Left forelimb (tissue), 1 donor: Measurements from ENCODE around the gene MRPL38.

ENCODE experiments used
- DNase-seq: peaks from one replicate; pipeline ENCODE4 v3.0.0-alpha.2; 2018; ENCODE audit warnings: low spot score

MRPL38 gene

DNA sequence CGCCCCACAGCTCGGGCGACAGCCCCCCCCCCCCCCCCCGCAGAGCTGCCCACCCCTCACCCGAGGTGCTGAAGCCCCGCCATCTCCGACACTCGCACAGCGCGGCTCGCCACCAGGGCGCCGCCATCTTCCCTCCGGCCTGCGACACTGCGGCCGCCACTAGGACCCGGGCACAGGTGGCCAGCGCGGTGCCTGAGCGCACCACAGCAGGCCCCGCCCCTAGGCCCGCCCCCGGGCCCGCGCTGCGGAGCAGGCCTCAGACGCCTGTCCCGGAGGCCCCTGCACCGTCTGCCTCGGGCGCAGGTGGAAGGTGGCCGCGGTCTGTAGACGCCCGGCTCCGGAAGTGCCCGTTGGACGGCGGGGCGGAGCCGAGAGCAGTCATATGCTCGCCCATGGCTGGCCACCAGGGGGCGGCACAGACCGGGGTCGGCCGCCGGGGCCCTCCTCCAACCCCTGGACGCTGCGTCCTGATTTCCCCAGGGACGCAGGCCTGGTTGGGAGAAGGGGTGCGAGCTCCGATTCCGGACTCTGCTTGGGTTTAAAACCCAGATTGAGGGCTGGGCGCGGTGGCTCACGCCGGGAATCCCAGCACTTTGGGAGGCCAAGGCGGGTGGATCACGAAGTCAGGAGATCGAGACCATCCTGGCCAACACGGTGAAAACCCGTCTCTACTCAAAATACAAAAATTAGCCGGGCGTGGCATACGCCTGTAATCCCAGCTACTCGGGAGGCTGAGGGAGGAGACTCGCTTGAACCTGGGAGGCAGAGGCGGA, at the start of gene MRPL38:
Gene MRPL38 (minus strand): TSS at position 136 of the 773 bp plus-strand sequence. CDS start 9 bp downstream, at position 127.
- peak; percentile 95 for DNase-seq

DNA sequence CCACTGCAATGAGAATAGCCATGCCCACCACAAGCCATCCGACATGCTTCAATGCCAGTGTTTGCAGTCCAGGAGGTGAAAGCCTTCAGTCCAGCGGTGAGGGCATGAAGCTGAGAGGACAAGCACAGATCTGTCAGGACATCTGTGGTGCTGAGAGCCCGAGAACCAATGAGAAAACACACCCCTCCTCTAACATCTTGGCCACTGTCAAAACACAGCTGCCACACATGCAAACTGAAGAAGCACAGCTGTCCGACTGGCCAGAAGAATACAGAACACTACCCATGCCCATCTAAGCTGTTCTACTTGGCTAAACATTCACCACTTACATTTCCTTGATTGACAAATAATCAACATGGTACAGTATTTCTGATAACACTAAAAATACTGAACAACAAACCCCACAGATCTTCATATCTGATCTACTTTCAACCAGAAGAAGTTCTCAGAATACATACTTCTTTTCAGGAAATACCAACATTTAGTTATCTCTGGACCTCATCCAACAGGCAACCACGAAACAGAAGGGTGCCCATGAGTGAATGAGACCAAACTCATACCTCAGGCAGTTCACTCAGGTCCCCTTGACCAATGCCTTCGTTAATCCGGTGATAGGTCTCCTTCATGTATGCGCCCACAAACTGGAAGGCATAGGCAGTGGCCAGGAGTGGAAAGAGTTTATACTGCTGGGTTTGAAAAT, 46.3 kb upstream of the MRPL38 start:
- DNase-seq, result no peak

DNA sequence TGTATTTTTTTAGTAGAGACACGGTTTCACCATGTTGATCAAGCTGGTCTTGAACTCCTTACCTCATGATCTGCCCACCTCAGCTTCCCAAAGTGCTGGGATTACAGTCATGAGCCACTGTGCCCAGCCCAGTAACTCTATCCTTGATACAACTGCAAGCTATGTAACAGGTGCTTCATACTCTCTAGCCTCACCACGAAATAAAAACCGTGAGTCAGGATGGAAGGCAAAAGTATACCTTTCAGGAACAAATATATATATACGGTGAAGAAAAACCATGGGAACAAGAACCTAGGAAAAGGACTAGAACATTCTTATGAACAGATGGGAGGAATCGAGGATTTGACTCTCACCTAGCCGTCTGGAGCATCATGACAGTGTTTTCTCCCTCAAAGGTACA, 45.7 kb upstream of the MRPL38 start:
- no peak for DNase-seq

DNA sequence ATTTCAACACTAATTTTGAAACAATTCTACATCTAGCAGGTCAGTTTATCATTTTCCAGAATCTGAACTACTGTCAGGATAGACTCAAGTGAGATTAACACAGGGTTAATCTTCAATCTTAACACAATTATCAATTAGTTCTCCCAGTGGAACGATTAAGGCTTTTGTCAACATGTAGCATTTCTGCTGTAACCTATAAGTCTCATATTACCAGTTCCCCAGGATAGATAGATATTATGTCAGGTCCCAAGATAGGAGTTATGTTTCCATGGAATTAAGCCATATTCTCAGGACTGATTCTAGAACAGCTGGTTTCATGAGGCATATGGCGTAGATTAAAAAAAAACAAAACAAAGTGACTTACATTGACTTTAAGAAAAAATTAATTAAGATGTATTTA, 40.5 kb upstream of the MRPL38 start:
- no peak for DNase-seq

DNA sequence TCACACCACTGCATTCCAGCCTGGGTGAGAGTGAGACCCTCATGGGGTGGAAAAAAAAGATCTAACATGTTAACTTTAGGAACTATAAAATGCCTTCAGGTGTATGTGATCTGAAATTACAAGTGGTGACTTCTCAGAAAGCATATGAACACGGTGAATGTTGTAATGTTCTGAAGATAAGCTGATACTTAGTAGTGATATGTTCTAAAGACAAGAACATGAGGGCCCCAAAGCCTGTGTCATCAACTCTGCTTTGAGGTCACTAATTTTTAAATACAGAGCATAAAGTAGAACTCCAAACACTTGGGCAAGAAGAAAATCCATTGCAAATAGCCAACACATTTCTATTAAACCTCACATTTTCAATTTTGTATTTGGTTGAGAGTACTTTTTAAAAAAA, 38.8 kb upstream of the MRPL38 start:
- DNase-seq, result no peak

DNA sequence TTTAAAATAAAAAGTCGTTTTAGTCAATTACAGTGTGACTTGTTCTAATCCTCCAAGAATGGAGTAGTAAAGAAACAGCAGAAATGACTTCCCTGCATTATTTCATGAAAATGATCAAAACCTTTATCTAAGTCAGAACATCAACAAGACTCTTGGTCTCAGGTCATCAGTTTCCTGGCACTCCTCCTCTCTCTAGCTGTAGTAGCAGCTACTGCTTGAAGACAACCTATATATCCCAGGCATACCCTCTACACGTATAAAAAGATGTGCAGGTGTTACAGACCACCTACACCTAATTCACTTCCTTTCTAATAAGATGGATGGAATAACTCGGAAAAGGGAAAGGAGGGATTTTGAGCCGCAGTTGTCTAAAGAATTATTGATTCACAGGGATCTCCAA, 37.8 kb upstream of the MRPL38 start:
- no peak for DNase-seq

DNA sequence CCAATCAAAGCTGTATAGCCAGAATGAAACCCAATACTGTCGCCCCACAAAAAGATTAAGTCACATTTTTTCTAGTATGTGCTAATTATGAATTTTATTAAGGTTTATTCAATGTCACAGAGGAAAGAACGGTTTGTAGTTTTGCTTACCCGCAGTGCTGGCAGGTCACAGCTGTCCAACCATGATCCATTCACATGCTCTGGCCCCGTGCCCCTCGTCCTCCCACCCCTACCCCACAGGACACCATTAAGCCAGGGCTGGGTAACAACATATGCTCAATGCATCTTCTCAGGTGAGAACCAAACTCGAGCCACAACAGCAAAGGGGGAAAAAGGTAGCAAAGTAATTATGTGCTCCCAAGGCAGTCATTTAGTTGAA, 36.7 kb upstream of the MRPL38 start:
- no peak for DNase-seq

DNA sequence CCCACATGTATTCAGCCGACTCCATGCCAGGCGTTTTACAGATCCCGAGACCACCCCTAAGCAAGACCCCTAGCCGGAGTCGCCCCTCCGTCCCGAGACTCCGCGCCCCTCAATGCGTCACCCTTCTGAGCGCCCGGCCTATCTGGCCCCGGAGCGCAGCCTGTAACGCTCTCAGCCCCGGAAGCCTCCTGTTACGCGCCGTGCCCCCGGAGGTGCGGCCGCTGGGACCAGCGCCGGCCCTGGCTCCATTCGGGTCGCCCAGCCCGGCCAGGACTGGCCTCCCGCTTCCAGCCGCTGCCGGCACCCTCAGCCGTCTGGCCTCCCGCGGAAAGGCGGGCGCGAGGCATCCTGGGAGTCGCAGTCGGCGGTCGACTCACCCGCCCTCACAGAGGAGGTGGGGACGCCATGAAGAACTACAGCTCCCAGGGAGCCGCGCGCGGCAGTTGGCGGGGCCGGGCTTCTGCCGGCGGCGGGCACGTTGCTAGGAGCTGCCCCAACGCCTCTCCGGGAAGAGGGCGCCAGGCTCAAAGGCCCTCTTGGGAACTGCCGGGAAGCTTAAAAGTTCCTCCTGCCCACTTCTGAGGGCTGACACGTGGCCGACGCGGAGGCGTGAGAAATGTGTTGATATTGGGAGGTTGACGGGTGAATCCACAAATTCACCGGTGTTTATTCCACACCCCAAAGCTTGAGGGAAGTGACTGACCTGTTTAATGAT, 36.2 kb upstream of the MRPL38 start, which contains the start of gene FBF1:
Gene FBF1 (minus strand): TSS at position 316 of the 715 bp plus-strand sequence. CDS start 2,893 bp downstream, outside the sequence.
- DNase-seq, result peak; percentile 94

DNA sequence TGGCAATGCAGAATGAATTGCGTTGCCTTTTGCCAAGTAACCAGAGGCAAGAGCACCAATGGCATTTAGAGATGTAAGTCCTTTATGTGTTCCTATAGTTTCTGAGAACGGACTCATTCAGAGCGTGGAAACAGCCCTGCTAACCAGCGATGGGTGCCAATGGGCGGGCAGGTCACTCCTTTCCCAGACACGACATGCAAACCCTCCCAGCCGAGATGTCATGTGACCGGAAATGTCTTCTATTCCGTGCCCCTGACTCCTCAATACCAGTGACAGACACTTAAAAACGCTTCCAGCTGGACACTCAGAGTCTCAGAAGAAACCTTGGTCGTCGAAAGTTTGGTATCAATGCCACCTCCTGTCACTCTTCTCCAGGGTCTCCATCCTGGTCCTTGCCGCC, 33.0 kb upstream of the MRPL38 start:
- no peak for DNase-seq

DNA sequence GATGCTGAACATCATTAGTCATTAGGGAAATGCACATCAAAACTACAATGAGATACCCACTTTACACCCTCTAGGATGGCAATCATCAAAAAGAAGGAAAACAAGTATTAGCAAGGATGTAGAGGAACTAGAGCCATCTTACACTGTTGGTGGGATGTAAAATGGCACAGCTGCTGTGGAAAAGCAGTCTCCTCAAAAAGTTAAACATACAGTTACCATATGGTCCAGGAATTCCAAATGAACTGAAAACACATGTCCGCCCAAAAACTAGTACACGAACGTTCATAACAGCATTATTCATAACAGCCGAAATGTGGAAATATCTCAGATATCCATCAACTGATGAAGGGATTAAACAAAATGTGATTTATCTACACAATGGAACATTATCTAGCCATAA, 29.1 kb upstream of the MRPL38 start:
- DNase-seq, result no peak

DNA sequence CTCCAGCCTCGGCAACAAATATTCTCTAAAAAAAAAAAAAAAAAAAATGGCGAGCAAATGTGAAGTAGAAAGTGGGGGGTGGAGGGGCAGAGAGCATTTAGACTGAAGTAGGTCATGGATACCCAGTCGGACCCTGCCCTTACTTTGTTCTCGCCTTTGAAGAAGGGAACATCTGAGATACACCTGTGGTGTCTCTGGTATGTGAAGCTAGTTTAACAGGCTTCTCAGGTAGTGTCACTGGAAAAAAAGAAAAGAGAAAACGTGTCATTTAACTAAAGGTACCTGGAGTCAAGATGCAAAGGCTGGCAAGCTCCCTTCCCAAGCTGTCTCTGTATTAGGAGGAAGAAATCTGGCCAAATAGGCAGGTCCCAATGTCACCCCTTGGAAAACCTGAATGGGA, 28.2 kb upstream of the MRPL38 start:
- no peak for DNase-seq

DNA sequence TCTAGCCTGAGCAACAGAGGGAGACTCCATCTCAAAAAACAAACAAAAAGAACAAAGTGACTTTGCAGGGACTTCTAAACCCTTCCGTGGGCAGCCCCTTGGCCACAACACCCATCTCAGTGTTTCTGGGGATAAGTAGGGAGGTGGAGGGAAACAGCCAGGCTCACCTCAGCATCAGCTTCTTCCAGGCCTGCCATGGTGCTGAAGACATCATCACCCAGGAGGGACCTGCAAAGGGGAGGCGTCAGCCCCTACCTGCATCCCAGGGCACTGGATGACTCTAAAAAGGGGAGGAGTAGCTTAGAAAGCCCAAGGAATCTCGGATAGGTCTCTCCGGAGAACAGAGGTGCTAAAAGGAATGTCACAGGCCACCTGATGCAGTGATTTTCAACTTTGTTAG, 26.4 kb upstream of the MRPL38 start:
- DNase-seq, result no peak

DNA sequence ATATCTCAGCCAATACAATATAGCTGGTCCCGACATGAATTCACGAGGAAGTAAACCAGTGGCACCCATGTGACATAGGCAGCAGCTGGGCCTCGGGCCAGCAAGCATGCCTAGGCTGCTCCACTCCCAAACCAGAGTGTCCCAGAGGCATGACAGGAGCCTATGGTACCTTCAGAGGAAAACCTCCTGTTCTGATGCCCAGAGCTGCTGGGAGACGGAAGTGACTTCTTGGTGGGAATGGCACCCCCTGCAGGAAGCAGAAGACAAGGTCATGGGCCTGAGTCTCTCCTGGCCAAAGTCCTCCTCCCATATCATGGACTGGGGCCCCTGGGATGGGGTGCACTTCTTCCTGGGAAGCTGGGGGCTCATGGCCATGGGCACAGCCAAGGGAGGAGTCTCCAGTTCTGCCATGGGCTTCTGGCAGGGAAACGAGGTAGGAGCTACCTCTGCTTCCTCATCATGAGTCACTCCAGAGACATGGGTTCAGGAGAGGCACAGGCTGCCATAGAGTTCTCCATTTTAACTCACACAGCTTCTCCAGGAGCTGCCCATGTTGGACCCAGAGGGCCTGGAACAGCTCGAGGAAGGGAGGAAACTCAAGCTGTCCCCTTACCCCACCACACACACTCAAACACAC, 22.7 kb upstream of the MRPL38 start:
- no peak for DNase-seq

DNA sequence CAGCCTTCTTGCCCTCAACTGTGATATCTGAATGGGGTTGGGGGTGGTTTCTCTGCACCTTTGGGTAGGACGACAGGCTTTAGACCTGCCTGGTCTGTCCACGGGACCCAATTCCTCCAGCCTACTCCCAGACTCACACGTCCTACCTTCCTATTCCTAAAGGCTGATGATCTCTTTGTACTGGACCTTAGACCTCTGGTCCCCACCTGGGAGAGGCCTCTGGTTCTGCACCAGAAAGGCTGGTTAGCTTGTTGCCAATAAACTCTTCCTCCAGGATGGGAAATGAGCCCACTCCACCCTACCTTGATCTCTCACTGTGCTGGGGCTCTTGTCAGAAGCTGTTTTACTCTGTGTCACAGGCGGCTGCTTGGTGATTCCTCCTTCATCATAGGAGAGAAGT, 21.8 kb upstream of the MRPL38 start:
- no peak for DNase-seq

DNA sequence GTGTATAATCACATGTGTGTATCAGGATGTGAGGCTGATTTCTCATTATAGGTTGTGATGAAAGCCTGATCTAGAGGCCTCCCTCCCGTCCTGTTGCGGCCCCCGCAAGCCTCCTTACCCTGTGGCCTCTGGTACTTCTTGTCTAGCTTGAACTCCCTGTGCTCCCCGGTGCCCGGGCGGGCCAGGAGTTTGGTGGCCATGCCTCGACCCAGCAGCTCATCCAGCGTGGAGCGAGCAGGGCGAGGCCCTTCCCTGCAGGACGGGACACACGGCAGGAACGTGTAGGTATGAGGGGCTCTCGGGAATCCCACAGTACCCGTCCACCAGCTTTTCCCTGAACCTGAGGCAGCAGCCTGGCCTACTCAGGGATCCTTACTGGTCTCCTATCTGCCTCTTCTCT, 21.2 kb upstream of the MRPL38 start:
- DNase-seq, result no peak

DNA sequence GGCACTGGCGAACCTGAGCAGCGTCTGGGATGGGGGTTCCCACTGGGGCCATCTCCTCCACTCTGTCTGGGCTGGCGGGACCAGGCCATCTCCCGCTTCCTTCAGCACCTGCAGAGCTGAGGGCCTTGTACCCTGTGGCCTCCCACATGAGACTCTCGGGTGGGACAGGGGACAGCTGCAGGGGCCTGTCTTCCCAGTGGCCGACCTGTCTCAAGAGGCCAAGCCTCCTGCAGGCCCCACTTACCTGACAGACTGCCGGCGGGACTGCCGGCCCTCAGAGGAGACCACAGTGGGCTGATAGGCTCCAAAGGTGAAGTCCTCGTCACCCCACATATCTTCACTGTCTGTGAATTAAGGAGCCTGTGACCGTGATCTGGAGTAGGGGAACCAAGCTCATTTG, 20.4 kb upstream of the MRPL38 start:
- no peak for DNase-seq

DNA sequence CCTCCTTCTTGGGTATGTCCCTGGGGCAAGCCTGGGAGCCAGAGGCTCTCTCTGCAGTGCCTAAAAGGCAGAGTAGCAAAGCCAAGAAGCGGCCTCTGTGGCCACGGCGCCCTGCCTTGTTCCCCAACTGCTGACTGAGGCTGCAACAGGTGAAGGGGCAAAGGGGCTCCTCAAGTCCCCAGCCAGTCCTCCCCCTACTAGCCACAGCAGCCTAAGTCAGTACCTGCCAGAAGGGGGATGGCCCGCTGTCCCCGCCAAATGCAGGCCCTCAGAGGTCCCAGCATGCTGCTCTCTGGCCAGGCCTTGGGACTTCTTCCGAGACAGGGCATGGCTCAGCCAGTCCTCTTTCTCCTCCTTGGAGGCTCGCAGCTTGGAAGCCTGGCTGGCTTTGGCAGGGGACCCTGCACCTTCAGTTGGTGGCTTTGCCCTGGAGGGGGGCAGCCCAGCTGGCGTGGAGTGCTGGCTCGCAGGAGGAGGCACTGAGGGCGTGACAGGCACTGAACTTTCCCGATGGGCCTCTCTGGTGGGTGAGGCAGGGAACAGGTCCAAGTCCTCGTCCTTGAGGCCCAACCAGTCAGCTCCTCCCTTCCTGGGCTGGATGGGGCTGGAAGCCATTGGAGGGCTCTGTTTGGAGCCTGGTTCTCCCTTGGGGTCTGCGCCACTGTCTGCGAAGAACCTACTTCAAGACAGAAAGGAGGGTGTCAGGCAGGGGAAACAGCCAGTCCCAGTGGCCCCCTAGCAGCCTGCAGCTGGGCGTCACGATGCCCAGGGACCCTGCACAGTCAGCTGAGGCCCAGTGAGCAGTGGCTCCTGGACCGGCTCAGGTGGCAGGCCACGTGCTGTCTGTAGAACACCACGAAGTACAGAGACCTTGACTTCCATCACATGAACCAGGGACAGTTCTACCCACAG, 18.5 kb upstream of the MRPL38 start:
- no peak for DNase-seq

DNA sequence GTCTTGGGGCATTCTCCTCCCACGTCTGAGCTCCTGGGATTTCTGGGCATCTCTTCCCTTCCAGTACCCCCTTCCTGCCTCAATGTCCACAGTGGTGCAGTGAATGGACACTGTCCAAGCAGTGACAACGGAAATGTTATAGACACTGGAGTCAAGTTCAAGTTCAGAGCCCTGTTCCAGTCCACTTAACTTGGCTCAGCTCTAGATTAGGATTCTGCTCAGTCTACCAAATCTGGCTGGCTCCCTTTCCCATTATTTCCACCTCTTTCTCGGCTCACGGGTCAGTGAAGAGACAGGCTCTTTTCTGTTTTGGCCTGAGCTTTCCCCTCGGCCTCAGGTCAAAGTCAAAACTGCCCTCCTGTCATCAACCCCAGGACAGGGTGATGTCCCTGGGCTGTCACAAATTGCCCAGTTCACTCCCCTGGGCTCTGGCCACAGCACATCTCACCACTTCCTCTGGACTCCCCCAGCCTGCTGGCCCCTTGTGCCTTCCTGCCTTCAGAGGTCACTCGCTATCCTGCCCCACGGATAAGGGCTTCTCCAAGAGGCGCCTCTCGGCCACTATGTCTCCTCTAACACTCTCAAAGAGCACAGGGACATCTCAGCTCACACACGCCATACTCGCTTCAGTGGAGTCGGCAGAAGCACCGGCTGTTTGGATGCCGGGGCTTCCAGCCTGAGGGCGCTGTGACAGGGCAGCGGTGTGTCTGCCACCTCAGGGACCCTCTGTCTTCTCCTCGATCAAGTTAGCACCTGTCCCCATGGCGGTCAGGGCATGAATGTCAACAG, 17.7 kb upstream of the MRPL38 start:
- no peak for DNase-seq

DNA sequence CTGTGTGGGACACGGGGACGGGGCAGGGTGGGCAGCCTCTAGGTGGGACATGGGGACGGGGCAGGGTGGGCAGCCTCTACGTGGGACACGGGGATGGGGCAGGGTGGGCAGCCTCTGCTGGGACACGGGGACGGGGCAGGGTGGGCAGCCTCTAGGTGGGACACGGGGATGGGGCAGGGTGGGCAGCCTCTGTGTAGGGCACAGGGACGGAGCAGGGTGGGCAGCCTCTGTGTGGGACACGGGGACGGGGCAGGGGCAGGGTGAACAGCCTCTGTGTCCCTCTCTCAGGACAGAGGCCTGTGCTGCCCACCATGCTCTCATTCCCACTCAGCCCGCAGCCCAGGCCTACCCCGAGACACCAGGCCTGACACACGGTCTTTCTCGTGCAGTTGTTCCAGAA, 16.9 kb upstream of the MRPL38 start:
- no peak for DNase-seq

DNA sequence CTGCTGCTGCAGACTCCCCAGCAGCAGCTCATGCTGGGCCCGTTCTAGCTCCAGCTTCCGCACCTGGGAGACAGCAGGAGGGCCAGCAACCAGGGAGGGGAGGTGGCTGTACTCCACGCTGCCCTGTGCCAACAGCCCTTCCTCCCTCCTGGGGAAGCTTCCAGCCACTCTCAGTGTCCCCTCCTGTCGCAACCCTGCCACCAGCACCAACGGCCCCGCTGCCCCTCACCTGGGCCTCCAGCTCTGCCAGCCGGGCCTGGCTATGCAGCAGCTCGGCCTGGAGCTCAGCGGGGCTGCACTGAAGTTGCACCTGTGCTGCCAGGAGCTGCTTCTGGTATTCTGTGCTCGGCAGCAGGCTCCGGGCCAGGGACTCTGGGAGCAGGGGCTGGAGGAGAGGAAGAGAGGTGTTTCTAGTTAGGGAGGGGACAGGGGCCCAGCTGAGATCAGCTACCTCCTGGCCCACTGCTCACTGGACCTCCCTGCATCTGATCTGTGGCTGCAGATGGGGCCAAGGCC, 15.4 kb upstream of the MRPL38 start:
- no peak for DNase-seq
